Psoas muscle (tissue), 8 donors: Measurements from ENCODE around the gene HOXD9. TPM values are rescaled to one million over a fixed set of nuclear protein-coding genes. Genes with fewer than 3 reads are reported as not detected.
A peak's percentile ranks its signal among the peaks of the same experiment; 100 is the strongest.

Experiments
- ATAC-seq, 4 donors: fragments of 200-7000 bp; cut with Tn5 transposase; one replicate each; pipeline ENCODE4 v1.9.1; 2020; ENCODE audit warnings: moderate library complexity in 3 of 4, mild to moderate bottlenecking in 2 of 4
- DNase-seq, 2 donors: peaks; one replicate each; pipeline ENCODE4 v3.0.0-alpha.2; 2020
- H3K27ac ChIP-seq: fragments of 200-600 bp; one replicate; pipeline ENCODE4 v1.8.0; 2022
- H3K27me3 ChIP-seq, 3 donors: fragments of 200-600 bp in 1 of 3; one replicate each; pipeline versions ENCODE4 v1.6.1 to v1.8.0; 2013 to 2022; ENCODE audit warnings: low read length in 2 of 3, mild to moderate bottlenecking in 2 of 3, moderate library complexity in 1 of 3; ENCODE audit not compliant: insufficient read depth in 3 of 3
- H3K36me3 ChIP-seq, 2 donors: fragments of 200-600 bp in 1 of 2; one replicate each; pipeline versions ENCODE4 v1.6.1 to v1.8.0; 2013 to 2022; ENCODE audit warnings: low read depth in 1 of 2, mild to moderate bottlenecking in 1 of 2, moderate library complexity in 1 of 2; ENCODE audit not compliant: insufficient read depth in 1 of 2
- H3K4me1 ChIP-seq: fragments of 200-600 bp; one replicate; pipeline ENCODE4 v1.8.0; 2022
- H3K4me3 ChIP-seq: fragments of 200-600 bp; one replicate; pipeline ENCODE4 v1.8.0; 2022; ENCODE audit warnings: mild to moderate bottlenecking
- H3K9me3 ChIP-seq: fragments of 200-600 bp; one replicate; pipeline ENCODE4 v1.8.0; 2022
- WGBS, 3 donors: extraction: QIAGEN DNeasy Blood & Tissue Kit; methylation state at CpG; one replicate each; pipeline versions ENCODE4 v1.1.6 to v1.1.7; 2013; 5-methylcytosine and 5-hydroxymethylcytosine counted together
- intact Hi-C, 2 donors: fragments of 100-400 bp; cut with DNase I; formaldehyde crosslinking; loops; one replicate each; pipeline versions ENCODE4 v1.11.0 to v1.14.2; 2022
- polyA plus RNA-seq, 3 donors: library from polyadenylated mRNA; stranded (reverse); fragments of 200-250 nt; gene quantifications; one replicate each; pipeline ENCODE4 v1.2.3, GENCODE V29; 2013
- total RNA-seq, 4 donors: library from RNA; stranded (reverse); fragmentation: NEBNext Ultra II Directional in 2 of 4; extraction: Animal tissue kit (Norgen Biotek cat#: 25700) in 2 of 4; gene quantifications; one replicate each; pipeline versions ENCODE4 v1.2.1 to v1.2.4, GENCODE V29; 2021 to 2023
- TF ChIP-seq, protein P1 (sequence below): fragments of 200-600 bp; IDR thresholded peaks from one replicate; pipeline ENCODE4 v1.8.0; 2022; ENCODE audit warnings: antibody characterized with exemption
- donor health status: healthy with polysubstance abuse.
- donor health status: DM: no; HTN: no; CAD: no; lungs with moderate emphysema.
- donor health status: Bipolar disorder and iron deficiency.
- donor health status: healthy.
- donor health status: DM: yes; HTN: yes; CAD: no.
- donor health status: DM: no; HTN: no; CAD: no.
- donor health status: DM: no; HTN: no; CAD: no.
- donor health status: DM: yes; HTN: yes; CAD: no.

The HOXD9 gene
- total and polyA plus RNA-seq, 7 donors: 0.43 to 4.4 (median 1.7) TPM

DNA sequence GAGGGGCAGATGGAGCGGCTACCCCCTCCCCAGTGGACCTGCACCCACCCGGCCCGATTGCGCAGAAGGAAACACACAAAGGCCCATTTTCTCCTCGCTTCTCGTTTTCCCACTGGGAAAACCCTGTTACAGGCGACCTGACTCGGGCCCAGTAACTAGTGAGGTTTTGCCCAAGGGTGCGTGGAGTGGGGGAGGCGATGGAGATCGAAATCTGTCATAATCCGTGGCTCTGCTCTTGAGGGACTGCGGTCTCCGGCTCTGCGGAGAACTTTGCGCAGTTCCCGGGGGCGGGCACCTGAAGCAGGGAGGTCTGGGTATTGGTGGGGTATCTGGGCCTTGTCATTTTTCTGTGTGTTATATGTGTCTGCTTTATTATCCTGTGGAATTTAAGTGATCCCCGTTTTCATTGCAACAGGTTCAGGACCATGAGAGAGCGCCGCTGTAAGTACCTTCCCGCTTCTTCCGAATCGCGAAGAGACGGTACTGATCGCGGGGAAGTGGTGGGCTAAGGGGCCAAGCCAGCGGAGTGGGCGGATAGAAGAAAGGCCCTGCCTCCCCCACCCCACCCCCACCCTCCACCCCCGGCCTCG lies 24.8 kb downstream of the HOXD9 start:
- H3K9me3 ChIP-seq: no peaks in the 10 kb centered on the region
- no peak overlapping the region for H3K4me3 ChIP-seq
- WGBS, 3 donors: 86 to 87% (median 87%) methylated on average over 31 to 32 of the region's 32 CpGs
- no peaks in the 10 kb centered on the region for H3K27me3 ChIP-seq
- peaks cover 0 to 12% of the 10 kb centered on the region in 2 donors for H3K36me3 ChIP-seq
- no peak for ATAC-seq
- TF ChIP-seq, protein P1, sequence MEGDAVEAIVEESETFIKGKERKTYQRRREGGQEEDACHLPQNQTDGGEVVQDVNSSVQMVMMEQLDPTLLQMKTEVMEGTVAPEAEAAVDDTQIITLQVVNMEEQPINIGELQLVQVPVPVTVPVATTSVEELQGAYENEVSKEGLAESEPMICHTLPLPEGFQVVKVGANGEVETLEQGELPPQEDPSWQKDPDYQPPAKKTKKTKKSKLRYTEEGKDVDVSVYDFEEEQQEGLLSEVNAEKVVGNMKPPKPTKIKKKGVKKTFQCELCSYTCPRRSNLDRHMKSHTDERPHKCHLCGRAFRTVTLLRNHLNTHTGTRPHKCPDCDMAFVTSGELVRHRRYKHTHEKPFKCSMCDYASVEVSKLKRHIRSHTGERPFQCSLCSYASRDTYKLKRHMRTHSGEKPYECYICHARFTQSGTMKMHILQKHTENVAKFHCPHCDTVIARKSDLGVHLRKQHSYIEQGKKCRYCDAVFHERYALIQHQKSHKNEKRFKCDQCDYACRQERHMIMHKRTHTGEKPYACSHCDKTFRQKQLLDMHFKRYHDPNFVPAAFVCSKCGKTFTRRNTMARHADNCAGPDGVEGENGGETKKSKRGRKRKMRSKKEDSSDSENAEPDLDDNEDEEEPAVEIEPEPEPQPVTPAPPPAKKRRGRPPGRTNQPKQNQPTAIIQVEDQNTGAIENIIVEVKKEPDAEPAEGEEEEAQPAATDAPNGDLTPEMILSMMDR: no peak
- no peak overlapping the region for H3K27ac ChIP-seq
- peaks cover 9% of the 10 kb centered on the region for H3K4me1 ChIP-seq
- intact Hi-C loops: no loop called here
- DNase-seq: no peak

DNA sequence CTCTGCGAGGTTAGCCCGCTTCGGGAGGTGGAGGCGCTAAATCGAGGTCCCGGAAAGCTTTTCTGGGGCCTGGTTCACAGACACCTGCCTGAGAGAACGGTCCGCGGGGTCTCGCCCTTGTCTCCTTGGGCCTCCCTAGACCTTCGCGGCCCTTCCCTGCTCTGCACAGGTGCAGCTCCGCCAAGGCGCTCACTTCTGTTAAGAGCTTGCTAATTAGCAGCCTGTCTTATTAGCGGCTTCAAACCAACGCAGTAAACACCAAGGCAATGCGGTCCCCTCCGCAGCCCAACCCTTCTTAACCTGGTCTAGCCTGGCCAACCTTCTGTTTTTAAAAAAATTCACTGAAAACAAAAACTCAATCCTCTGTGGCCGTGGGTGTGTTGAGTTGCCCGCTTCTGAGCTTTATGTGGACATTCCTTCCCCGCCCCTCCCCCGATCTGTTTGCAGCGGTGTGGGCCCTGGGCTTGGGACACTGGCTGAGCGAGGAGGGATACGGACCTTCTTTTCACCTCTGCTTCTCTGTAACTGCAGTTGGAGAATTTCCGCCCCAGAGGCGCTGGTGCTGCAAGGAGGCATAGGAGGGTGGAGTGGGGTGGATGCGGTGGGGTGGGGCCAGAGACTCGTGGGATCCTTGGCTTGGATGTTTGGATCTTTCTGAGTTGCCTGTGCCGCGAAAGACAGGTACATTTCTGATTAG lies 25.4 kb downstream of the HOXD9 start:
- ATAC-seq (no peak), DNase-seq (peak in 1 of 2 donors; percentile 11)
- Histone ChIP-seq H3K36me3 (peaks cover 2 to 19% of the 10 kb centered on the region in 2 donors), H3K4me3 (no peak overlapping the region), H3K9me3 (no peaks in the 10 kb centered on the region), H3K27me3 (no peaks in the 10 kb centered on the region), H3K27ac (no peak overlapping the region), H3K4me1 (peaks cover 9% of the 10 kb centered on the region)
- intact Hi-C loops: no loop called here
- TF ChIP-seq, protein P1: no peak
- WGBS, 3 donors: 83 to 86% (median 83%) methylated on average over 30 to 31 of the region's 31 CpGs

DNA sequence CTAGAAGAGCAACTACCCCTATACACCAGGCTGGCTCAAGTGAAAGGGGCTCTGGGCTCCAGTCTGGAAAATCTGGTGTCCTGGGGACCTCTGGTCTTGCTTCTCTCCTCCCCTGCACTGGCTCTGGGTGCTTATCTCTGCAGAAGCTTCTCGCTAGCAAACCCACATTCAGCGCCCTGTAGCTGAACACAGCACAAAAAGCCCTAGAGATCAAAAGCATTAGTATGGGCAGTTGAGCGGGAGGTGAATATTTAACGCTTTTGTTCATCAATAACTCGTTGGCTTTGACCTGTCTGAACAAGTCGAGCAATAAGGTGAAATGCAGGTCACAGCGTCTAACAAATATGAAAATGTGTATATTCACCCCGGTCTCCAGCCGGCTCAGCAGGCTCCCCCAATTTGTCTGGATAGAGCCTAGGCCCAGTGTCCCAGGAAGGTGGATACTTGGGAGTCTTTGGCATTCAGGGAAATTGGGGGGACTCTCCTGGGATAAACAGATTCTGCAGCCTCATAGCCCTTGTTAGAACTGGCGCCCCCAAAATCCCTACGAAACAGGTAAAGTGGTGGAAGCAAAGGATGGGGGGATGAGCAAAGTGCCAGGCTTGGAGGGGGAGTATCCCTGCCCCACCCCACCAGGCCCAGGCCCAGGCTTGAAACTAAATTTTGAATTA lies 26.4 kb downstream of the HOXD9 start:
- ATAC-seq (no peak), DNase-seq (no peak)
- intact Hi-C loops: no loop called here
- WGBS, 3 donors: 87 to 94% (median 90%) methylated on average over 11 of the region's 11 CpGs
- Histone ChIP-seq H3K27ac (no peak overlapping the region), H3K27me3 (no peaks in the 10 kb centered on the region), H3K9me3 (no peaks in the 10 kb centered on the region), H3K4me1 (peaks cover 9% of the 10 kb centered on the region), H3K4me3 (no peak overlapping the region), H3K36me3 (peaks cover 2 to 28% of the 10 kb centered on the region in 2 donors)
- TF ChIP-seq, protein P1: no peak

DNA sequence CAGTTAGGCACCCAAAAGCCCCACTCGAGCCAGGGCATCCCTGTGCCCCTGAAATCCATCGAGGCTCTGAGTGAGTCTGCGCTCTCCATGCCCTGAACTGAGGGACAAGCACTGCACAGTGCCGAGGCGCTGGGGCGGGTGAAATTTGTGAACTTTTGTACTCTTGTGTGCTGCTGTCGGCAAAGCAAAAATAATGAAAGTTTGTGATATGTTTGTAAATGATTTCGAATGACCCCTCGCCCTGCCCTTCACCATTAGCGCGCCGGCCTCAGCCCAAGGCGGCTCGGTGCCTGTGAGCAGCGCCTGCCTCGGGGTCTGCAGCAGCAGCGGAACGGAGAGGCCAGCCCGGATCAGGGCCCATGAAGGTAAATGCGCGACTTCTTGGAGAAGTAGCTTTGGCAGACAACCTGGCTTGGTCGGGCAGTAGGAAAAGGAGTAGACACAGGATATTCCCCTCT lies 27.0 kb downstream of the HOXD9 start:
- ATAC-seq: no peak
- intact Hi-C loops: no loop called here
- no peaks in the 10 kb centered on the region for H3K27me3 ChIP-seq
- H3K4me3 ChIP-seq: no peak overlapping the region
- H3K9me3 ChIP-seq: no peaks in the 10 kb centered on the region
- H3K4me1 ChIP-seq: peaks cover 9% of the 10 kb centered on the region
- WGBS, 3 donors: 83 to 90% (median 86%) methylated on average over 22 of the region's 22 CpGs
- H3K36me3 ChIP-seq: peaks cover 2 to 34% of the 10 kb centered on the region in 2 donors
- TF ChIP-seq, protein P1: no peak
- no peak overlapping the region for H3K27ac ChIP-seq
- no peak for DNase-seq
